HG02938 (cell line): ENCODE data around the gene SIMC1.
"Not testable (repeated sequence)": the region's sequence is repeated elsewhere in the genome, so short reads cannot be mapped to it uniquely, and the experiment has no call there.

Experiments used
- ATAC-seq: cut with Tn5 transposase; IDR thresholded peaks from one replicate; pipeline ENCODE4 v1.9.1; 2021; ENCODE audit warnings: mild to moderate bottlenecking, moderate library complexity; ENCODE audit not compliant: unreplicated experiment

The SIMC1 gene

DNA sequence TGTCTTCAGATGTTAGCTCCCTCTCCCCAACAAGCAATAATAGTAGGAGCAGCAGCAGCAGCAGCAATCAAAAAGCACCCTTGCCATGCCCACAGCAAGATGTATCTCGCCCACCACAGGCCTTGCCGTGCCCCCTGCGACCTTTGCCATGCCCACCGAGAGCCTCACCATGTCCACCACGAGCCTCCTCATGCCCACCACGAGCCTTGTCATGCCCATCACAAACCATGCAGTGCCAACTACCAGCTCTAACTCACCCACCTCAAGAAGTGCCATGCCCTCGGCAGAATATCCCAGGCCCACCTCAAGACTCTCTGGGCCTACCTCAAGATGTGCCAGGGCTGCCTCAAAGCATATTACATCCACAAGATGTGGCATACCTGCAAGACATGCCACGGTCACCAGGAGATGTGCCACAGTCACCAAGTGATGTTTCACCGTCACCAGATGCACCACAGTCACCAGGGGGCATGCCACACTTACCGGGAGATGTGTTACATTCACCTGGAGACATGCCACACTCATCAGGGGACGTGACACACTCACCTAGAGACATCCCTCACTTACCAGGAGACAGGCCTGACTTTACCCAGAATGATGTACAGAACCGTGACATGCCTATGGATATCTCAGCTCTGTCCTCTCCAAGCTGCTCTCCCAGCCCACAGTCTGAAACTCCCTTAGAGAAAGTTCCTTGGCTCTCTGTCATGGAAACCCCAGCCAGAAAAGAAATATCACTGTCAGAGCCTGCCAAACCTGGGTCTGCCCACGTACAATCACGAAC lies 52.0 kb downstream of the SIMC1 start:
- ATAC-seq: not testable (repeated sequence)

DNA sequence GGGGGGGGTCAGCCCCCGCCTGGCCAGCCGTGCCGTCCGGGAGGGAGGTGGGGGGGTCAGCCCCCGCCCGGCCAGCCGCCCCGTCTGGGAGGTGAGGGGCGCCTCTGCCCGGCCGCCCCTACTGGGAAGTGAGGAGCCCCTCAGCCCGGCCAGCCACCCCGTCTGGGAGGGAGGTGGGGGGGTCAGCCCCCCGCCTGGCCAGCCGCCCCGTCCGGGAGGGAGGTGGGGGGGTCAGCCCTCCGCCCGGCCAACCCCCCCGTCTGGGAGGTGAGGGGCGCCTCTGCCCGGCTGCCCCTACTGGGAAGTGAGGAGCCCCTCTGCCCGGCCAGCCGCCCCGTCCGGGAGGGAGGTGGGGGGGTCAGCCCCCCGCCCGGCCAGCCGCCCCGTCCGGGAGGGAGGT lies 67.1 kb downstream of the SIMC1 start:
- not testable (repeated sequence) for ATAC-seq

GRCh38 chr5:176317534-176318374 lies 79.5 kb downstream of the SIMC1 start:
- no peak for ATAC-seq

- ATAC-seq: no peak
These were observed 81.8 kb downstream of the SIMC1 start for GRCh38 chr5:176319827-176320554.

DNA sequence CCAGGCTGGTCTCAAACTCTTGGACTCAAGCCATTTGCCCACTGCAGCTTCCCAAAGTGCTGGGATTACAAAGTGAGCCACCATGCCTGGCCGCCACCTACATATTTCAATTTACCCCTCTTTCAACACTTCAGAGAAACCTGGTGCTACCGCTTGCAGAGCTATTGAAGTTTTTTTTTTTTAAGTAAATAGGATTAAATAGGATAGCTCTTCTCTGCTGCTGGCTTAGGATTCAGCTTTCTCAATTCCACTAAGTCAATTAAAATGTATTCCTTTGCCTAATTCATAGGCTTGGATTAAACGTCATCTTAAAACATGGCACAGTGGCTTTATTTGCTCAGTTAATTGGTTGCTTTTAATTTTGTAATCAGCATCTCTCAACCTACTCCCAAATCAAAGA lies 82.4 kb downstream of the SIMC1 start:
- ATAC-seq: no peak

GRCh38 chr5:176334031-176334770 lies 96.0 kb downstream of the SIMC1 start:
- no peak for ATAC-seq

DNA sequence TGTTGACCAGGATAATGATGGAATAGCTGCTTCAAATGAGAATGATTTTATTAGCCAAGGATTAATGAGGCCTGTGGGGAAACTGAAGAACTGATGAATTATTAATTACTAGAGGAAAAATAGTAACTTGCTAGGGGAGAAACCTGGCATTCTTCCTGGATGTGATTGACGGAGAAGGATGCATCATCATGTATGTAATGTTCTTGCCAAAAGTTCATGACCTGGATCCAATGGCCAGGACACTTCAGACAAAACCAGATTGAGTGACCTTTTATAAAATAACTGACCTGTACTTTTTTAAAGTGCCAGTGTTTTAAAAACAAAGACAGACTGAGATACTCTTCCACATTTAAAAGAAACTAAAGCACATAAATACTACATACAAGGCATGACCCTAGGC lies 99.7 kb downstream of the SIMC1 start:
- no peak for ATAC-seq

DNA sequence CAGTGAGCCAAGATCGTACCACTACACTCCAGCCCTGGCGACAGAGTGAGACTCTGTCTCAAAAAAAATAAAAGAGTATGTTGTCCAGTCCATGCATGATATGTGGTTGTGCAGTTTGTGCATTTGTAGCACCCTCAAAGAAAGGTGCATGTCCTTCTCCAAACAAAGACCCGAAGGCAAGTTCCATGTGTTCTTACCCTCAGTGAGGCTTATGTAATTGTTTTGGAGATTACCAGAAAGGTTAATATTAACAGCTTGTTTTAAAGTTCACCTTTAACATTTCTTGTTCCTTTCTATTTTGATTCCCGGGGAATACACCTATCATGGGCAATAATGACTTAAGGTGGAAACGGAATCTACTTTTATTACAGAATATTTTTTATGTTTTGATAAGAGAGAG lies 101.1 kb downstream of the SIMC1 start:
- ATAC-seq: no peak

- no peak for ATAC-seq
These were observed 103.3 kb downstream of the SIMC1 start for GRCh38 chr5:176341325-176342157.

GRCh38 chr5:176342158-176342483 lies 103.9 kb downstream of the SIMC1 start:
- no peak for ATAC-seq

DNA sequence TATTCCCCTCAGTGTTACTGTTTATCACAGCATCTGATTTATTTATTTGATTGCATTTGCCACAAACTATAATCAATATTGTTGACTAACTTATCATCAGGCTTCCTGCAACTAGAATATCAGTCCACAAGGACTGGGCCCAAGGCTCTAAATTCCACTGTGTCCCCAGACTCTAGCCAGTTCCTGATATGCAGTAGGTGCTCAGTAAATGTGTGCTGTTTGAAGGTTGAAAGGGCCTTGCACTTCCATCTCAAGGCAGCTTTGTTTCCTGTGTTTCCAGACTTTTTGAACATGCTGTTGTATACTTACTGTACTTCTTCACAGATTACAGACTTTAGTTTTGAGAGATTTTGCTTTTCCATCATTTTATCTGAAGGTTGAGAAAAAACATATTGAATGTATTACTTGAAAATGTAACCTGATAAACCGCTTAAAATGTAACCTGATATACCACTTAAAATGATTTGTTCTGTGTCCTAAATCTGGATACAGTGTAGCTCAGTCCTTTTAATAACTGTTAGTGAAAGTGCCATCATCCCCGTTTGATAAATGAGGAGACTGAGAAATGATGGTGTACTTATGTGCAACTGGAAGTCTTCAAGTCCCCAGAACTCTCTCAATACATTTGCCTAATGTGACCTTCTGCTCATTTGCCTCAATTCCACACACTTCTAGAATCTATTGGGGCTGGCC lies 104.7 kb downstream of the SIMC1 start:
- no peak for ATAC-seq

DNA sequence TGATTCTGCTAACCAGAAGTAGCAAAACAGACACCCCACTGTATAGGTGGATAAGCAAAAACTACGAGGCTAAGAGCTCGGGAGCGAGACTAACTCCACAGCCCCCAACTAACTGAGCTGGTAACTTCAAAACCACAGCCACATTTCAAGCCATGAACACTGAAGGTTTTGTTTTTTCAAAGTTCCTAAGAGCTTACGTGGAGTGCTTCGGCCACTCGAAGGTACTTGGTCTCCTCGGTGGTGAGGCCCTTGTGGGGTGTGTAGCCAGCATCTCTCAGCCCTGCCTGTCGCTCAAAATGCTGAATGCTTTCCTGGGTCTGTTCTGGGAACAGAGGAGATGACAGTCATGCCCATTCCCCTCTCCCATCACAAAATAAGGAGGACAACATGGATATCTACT lies 112.2 kb downstream of the SIMC1 start:
- ATAC-seq: no peak

DNA sequence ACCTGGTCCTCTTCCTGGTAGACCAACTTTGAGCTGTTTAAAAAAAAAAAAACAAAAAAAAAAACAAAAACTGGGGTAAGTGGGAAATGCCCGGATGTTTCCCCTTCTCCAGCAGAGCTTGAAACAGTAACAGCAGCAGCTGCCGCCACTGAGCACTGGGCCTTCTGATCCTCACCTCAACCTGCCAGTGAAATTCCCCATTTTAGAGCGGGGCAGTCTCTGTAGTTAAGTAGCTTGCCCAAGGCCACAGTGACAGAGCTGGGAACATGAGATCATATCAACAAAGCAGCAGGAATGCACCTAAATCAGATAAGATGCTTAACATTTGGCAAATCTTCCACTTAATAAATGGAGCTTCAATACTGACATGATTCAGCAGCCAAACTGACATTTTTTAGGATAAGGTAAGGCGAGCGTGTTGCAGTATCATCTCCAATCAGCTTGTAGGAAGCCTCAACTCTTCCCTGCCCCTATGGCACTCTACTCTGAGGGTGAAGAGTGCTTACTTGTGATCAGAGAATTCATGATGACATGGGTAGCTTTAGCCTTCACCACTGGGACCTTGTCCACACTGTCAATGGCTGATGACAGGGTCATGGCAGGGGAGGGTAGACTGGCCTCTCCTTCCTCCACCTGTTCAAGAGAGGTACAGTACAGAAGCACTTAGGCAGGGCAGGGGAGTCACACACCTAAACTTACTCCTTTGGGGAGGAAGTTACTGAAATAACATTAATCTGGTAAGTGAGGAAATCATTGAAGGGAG lies 114.1 kb downstream of the SIMC1 start:
- ATAC-seq: no peak

DNA sequence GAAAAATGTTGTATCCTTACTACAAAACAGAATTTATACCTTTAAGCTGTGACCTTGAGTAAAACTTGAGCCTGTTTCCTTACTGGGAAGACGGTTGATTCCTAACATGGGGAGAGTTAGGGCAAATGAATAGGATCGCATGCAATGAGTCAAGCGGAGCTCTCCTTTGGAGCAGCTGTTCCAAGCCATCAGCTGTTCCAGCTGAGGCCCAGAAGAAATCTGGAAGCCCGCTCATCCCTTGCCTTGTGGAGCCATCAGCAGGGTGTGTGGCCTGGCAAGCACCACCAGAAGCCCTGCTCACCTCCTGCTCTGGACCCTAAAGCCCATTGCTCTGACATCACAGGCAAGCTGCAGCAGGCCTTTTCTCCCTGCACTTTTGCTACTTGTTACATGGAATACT lies 115.3 kb downstream of the SIMC1 start:
- ATAC-seq: no peak

DNA sequence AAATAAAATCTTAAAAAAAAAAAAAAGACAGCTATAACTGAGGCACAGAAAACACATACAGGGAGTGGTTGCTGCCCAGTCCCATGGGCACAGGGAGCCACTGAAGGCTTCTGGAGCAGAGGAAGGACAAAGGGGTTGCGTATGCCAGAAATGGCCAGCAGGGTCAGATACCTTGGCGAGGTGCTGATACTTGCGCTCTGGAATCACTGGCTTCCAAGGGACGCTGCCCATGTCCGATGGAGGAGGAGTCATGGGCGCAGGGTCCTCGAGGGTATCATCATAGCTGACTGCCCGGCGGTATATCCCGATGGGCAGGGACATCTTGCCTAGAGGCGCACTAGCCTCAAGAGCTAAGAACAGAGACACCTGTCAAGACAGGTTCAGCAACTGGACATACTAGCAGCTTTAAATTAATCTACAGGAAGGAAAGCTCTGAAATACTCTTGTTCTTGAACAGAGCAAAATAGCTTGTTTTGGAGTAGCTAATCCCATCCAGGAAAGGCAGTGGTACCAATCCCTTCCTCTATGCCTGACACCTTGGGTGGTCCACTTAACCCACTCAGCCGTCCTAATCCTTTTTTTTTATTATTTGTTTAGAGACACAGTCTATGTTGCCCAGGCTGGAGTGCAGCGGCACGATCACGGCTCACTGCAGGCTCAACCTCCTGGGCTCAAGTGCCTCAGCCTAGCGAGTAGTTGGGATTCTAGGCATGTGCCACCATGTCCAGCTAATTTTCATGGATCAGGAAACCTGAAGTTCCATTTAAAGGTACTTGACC lies 117.4 kb downstream of the SIMC1 start:
- no peak for ATAC-seq

DNA sequence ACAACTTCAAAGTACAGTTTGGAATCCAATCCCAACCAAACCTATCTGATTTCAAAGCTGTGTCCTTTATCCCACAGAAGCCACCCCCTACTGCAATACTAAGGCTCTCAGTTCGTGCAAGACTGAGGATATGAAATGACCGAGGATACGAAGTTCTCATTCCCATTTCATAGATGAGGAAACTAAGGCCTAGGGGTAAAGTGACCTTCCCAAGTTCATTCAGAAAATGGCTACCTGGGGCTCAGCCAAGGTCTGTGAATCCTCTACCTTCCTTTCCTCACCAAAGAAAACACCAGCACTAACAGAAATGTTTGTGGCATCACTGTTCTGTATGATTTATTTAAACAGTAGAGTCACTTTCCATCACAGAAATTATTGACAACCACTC lies 117.9 kb downstream of the SIMC1 start:
- no peak for ATAC-seq

DNA sequence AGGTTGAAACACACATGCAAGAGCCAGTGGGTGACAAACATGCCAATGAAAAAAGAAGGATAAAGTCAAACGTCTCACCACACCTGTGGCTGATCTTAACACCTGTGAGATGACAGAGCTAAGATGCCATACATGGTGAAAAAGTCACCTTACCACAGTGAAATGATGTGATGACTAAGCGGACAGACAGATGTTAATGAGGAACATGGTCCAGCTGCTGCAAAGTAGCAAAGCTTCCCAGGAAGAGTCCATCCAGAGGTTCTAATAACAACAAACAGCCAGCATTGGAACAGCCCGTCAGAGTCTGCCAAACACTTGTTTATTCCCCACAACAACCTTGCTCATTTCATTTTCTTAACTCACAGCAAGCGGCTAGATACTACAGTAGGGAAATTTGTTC lies 121.4 kb downstream of the SIMC1 start:
- ATAC-seq: no peak

DNA sequence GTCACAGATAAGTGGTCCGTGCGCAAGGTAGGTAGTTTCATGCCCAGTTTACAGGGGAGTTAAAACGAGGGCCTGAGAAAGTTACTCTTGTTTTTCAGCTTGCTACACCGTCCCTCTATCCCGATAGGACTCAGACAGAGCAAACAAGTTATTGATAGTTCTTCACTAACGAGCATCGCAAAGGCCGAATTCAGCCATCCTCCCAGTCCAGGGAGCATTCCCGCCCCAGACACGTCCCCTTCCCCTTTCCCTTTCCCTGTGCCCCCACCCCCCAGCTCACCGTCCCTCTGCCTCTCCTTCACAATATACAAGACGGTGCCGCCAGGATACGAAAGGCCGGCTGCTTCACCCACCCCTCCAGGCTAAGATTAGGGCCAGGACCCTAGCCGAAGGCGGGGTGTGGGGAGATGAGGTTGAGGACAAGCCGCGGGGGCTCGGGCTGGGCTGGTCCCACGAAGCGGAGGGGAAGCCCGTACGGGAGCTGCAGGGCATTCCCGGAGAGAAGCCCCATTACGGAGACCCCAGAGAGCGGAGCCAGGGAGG lies 122.7 kb downstream of the SIMC1 start:
- no peak for ATAC-seq
